K562 (cell line): ENCODE measurements around the gene LRRC30. TPM values are rescaled to one million over a fixed set of nuclear protein-coding genes. Genes with fewer than 3 reads are reported as not detected.

Source experiments
- DDX20 ChIP-seq: fragments of 450-650 bp; IDR thresholded peaks from 2 replicates; pipeline ENCODE4 v1.6.1; 2016; ENCODE audit warnings: missing genetic modification characterization, low read depth, mild to moderate bottlenecking, missing compliant biosample characterization, moderate library complexity
- HMGN3 ChIP-seq: IDR thresholded peaks from 2 replicates; pipeline ENCODE4 v1.6.1; 2011; ENCODE audit warnings: borderline replicate concordance, low read depth, mild to moderate bottlenecking, mixed read lengths, low read length; ENCODE audit not compliant: insufficient read length; ENCODE audit errors: extremely low read depth
- KLF13 ChIP-seq: fragments of 450-650 bp; IDR thresholded peaks from 2 replicates; pipeline ENCODE4 v1.6.1; 2016; ENCODE audit warnings: missing genetic modification characterization, low read depth, mild to moderate bottlenecking, missing compliant biosample characterization, moderate library complexity, borderline replicate concordance
- MGA ChIP-seq: fragments of 450-650 bp; IDR thresholded peaks from 2 replicates; pipeline ENCODE4 v1.6.1; 2016; ENCODE audit warnings: mild to moderate bottlenecking, moderate library complexity
- POLR3A ChIP-seq: IDR thresholded peaks from 2 replicates; pipeline ENCODE4 v1.6.1; 2011; ENCODE audit warnings: borderline replicate concordance, mild to moderate bottlenecking, moderate library complexity; ENCODE audit not compliant: insufficient read length, insufficient read depth; ENCODE audit errors: extremely low read depth
- SUPT5H ChIP-seq: fragments of 450-650 bp; IDR thresholded peaks from 2 replicates; pipeline ENCODE4 v1.6.1; 2016
- THRAP3 ChIP-seq: fragments of 450-650 bp; IDR thresholded peaks from 2 replicates; pipeline ENCODE4 v1.6.1; 2016; ENCODE audit warnings: mild to moderate bottlenecking, inconsistent platforms, borderline replicate concordance
- ZNF212 ChIP-seq: fragments of 450-650 bp; formaldehyde crosslinking; IDR thresholded peaks from 2 replicates; pipeline ENCODE4 v1.4.0; 2020; ENCODE audit warnings: mild to moderate bottlenecking
- ZNF324 ChIP-seq: fragments of 250-450 bp; sonication (Bioruptor Pico); IDR thresholded peaks from 2 replicates; pipeline ENCODE4 v1.4.0; 2020; ENCODE audit warnings: mild to moderate bottlenecking
- ZNF589 ChIP-seq: fragments of 200-800 bp; sonication (Bioruptor generic); IDR thresholded peaks from 2 replicates; pipeline ENCODE4 v1.6.1; 2016; ENCODE audit warnings: low read depth, missing genetic modification characterization, missing compliant biosample characterization
- polyA plus RNA-seq, 8 experiments: library from polyadenylated mRNA; depleted of rRNA in 4 of 8; stranded (reverse) in 5 of 8; unstranded in 3 of 8; fragments of >200 nt; fragmentation: Nextera tagmentation in 2 of 8; fragmentation: Illumina TruSeq in 1 of 8; extraction: Ambion mirVana in 2 of 8; extraction: Trizol in 1 of 8; gene quantifications; 2 replicates each; pipeline versions ENCODE4 v1.2.1 to v1.2.3, GENCODE V29; 2011 to 2014; ENCODE audit warnings: inconsistent platforms in 1 of 8, missing spikeins in 1 of 8
- total RNA-seq, 7 experiments: library from RNA; depleted of rRNA in 6 of 7; stranded (reverse); fragments of >200 nt in 6 of 7; fragmentation: Illumina TruSeq in 2 of 7; extraction: Trizol in 2 of 7; gene quantifications; 2 replicates each; pipeline versions ENCODE4 v1.2.1 to v1.2.3, GENCODE V29; 2011 to 2021; ENCODE audit warnings: low replicate concordance in 1 of 7

Gene LRRC30
- total and polyA plus RNA-seq, 9 of the 15 experiments (the other 6 are each of a cell fraction or from before 2014, with no cell fraction given) = not detected

DNA sequence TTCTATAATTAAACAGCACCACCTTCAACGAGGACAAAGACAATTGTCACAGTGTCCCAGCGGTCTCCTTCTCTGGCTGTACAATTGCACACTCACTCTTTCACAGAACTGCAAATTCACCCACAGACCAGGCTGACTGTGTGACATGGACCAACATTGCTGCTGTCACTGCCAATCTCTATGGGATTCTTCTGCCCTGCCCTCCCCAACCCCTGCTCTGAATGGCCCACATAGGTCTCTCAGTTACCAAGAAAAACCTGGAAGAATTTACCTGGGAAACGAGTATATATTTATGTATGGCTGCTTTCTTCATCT, 26.5 kb downstream of the LRRC30 start (continued):
- no peak for TF ChIP-seq MGA
- no peak for TF ChIP-seq SUPT5H
- TF ChIP-seq KLF13 = no peak
- no peak for TF ChIP-seq HMGN3
- TF ChIP-seq POLR3A = no peak
- no peak for TF ChIP-seq THRAP3
- TF ChIP-seq ZNF212 (CRISPR knock-in tag) = no peak
- TF ChIP-seq DDX20 = no peak
- no peak for TF ChIP-seq ZNF324 (CRISPR knock-in tag)
- TF ChIP-seq ZNF589 (CRISPR knock-in tag) = no peak
